ENCODE data around the gene ECHDC3. TPM values are rescaled to one million over a fixed set of nuclear protein-coding genes. Genes with fewer than 3 reads are reported as not detected.

The ECHDC3 gene
- total and polyA plus RNA-seq, 2 of the 13 experiments (the other 11 are each of a cell fraction or from before 2014, with no cell fraction given), result not detected

DNA sequence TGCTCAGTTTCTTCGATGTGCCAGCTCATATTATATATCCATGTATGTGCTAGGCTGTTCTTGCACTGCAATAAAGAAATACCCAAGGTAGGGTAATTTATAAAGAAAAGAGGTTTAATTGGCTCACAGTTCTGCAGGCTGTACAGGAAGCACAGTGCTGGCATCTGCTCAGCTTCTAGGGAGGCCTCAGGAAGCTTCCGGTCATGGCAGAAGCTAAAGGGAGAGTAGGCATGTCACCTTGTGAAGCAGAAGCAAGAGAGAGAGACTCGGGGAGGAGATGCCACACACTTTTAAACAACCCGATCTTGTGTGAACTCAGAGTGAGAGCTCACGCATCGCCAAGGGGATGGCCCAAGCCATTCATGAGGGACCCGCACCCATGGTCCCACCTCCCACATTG, 13.8 kb upstream of the ECHDC3 start:
- no peaks in the 10 kb centered on the region for H3K27me3 ChIP-seq (ENCODE audit: control insufficient read depth in 1 of 2, insufficient read depth in 2 of 2, low read length in 2 of 2)
- intact Hi-C loops (cut with micrococcal nuclease; ENCODE audit: unreplicated experiment), result no loop called here
- BruUV-seq (replicated peaks), result no TSS peak
- FAIRE-seq (no peak), DNase-seq (ENCODE audit: low spot score) (no peak), ATAC-seq (no peak)
- no peak overlapping the region for H2AFZ ChIP-seq (ENCODE audit: low read length)
- no peak overlapping the region for H3K4me2 ChIP-seq (ENCODE audit: low read depth, low read length)
- no peaks in the 10 kb centered on the region for H3K79me2 ChIP-seq (ENCODE audit: insufficient read depth, low read length)
- WGBS (ENCODE audit: low lambda C conversion rate), result 70% methylated on average over 7 of the region's 7 CpGs
- in situ Hi-C loops (cut with HindIII; ENCODE audit: extremely low pct_ligation_motif_present, low pct_unique_long_range_greater_than_20kb), result loop anchor here (10.0 kb wide), 2 partner anchors 114 to 214 kb away; partner anchors contain the start of gene USP6NL
- no peaks in the 10 kb centered on the region for H3K36me3 ChIP-seq (replicated peaks in 1 of 2; ENCODE audit: control insufficient read depth in 1 of 2, insufficient read depth in 2 of 2, low read length in 2 of 2)
- H4K20me1 ChIP-seq (ENCODE audit: insufficient read depth, low read length), result no peaks in the 10 kb centered on the region
- TF ChIP-seq ZNF543 (CRISPR knock-in tag; IDR thresholded peaks at IDR 0.05), result no peak
- no peak for TF ChIP-seq KDM6A (CRISPR knock-in tag; IDR thresholded peaks at IDR 0.05; ENCODE audit: low read depth)
- no peak for TF ChIP-seq TAF15 (IDR thresholded peaks at IDR 0.05; ENCODE audit: low read depth, low read length, poor library complexity, severe bottlenecking)
- TF ChIP-seq, protein P1, sequence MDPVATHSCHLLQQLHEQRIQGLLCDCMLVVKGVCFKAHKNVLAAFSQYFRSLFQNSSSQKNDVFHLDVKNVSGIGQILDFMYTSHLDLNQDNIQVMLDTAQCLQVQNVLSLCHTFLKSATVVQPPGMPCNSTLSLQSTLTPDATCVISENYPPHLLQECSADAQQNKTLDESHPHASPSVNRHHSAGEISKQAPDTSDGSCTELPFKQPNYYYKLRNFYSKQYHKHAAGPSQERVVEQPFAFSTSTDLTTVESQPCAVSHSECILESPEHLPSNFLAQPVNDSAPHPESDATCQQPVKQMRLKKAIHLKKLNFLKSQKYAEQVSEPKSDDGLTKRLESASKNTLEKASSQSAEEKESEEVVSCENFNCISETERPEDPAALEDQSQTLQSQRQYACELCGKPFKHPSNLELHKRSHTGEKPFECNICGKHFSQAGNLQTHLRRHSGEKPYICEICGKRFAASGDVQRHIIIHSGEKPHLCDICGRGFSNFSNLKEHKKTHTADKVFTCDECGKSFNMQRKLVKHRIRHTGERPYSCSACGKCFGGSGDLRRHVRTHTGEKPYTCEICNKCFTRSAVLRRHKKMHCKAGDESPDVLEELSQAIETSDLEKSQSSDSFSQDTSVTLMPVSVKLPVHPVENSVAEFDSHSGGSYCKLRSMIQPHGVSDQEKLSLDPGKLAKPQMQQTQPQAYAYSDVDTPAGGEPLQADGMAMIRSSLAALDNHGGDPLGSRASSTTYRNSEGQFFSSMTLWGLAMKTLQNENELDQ (CRISPR knock-in tag; IDR thresholded peaks at IDR 0.05; ENCODE audit: borderline replicate concordance), result no peak
- TF ChIP-seq MATR3 (CRISPR knock-in tag; IDR thresholded peaks at IDR 0.05), result no peak
- no peak for TF ChIP-seq U2AF1 (optimal IDR thresholded peaks at IDR 0.05; ENCODE audit: low read depth, low read length)
- no peak for TF ChIP-seq CHCHD3 (CRISPR knock-in tag; IDR thresholded peaks at IDR 0.05)
- TF ChIP-seq HNRNPH1 (optimal IDR thresholded peaks at IDR 0.05; ENCODE audit: low read depth, low read length), result no peak
- no peak overlapping the region for H3K4me3 ChIP-seq (replicated peaks in 1 of 3; ENCODE audit: insufficient read depth in 1 of 3, low read depth in 2 of 3, low read length in 3 of 3)
- POLR2A ChIA-PET, result no interaction called here
- H3K9ac ChIP-seq (ENCODE audit: insufficient read depth, low read depth, low read length), result no peak overlapping the region
- peaks cover 32% of the 10 kb centered on the region for H3K4me1 ChIP-seq (ENCODE audit: insufficient read depth, low read length)
- no peak overlapping the region for H3K27ac ChIP-seq (ENCODE audit: extremely low read length, insufficient read depth, low read length)
- CTCF ChIA-PET (ENCODE audit: low intra/inter-chr PET ratio, low total read pairs), result interaction anchor here (1.0 kb wide), 1 partner anchor 213 kb away, joined by 3 read pairs; no protein-coding TSS in a partner anchor
- H3K9me3 ChIP-seq (ENCODE audit: low read length), result peaks cover 4% of the 10 kb centered on the region; the same call in 1 of the 2 replicates

Data from HepG2 (cell line).